NCI-H345 (cell line): ENCODE measurements around the gene KLF17.

Experiments
- DNase-seq: peaks from one replicate; lab custom pipeline; 2025; lab: John Stamatoyannopoulos, UW

The KLF17 gene

GRCh38 chr1:44118682-44119081 lies at the start of gene KLF17:
Gene KLF17 (plus strand): TSS chr1:44118821. CDS start chr1:44118908, 87 bp downstream.
- no peak for DNase-seq

- DNase-seq = no peak
Observed at GRCh38 chr1:44071461-44071860, 47.2 kb upstream of the KLF17 start.

- no peak for DNase-seq
Observed at GRCh38 chr1:44072204-44072603, 46.4 kb upstream of the KLF17 start.

- DNase-seq = no peak
Observed at GRCh38 chr1:44072821-44073220, 45.8 kb upstream of the KLF17 start.

GRCh38 chr1:44073528-44073927 lies 45.1 kb upstream of the KLF17 start:
- no peak for DNase-seq

GRCh38 chr1:44074415-44074814 lies 44.2 kb upstream of the KLF17 start:
- DNase-seq = no peak

GRCh38 chr1:44076066-44076465 lies 42.6 kb upstream of the KLF17 start:
- DNase-seq = no peak

- no peak for DNase-seq
Observed at GRCh38 chr1:44077421-44077820, 41.2 kb upstream of the KLF17 start.

GRCh38 chr1:44078104-44078503 lies 40.5 kb upstream of the KLF17 start:
- no peak for DNase-seq

- DNase-seq = no peak
Observed at GRCh38 chr1:44079566-44079965, 39.1 kb upstream of the KLF17 start.

- DNase-seq = no peak
Observed at GRCh38 chr1:44084998-44085675, 33.5 kb upstream of the KLF17 start.

- peak; percentile 22 for DNase-seq
Observed at GRCh38 chr1:44086692-44087474, 31.7 kb upstream of the KLF17 start.

- peak; percentile 30 for DNase-seq
Observed at GRCh38 chr1:44089371-44090048, 29.1 kb upstream of the KLF17 start.

GRCh38 chr1:44090429-44091252 lies 28.0 kb upstream of the KLF17 start:
- DNase-seq = no peak

GRCh38 chr1:44094047-44094446 lies 24.6 kb upstream of the KLF17 start:
- DNase-seq = no peak

- DNase-seq = no peak
Observed at GRCh38 chr1:44100183-44100868, 18.3 kb upstream of the KLF17 start.

- no peak for DNase-seq
Observed at GRCh38 chr1:44101328-44101727, 17.3 kb upstream of the KLF17 start.

- no peak for DNase-seq
Observed at GRCh38 chr1:44103270-44104131, 15.1 kb upstream of the KLF17 start.

GRCh38 chr1:44105810-44106209 lies 12.8 kb upstream of the KLF17 start:
- DNase-seq = no peak

GRCh38 chr1:44108241-44108640 lies 10.4 kb upstream of the KLF17 start:
- DNase-seq = no peak

- DNase-seq = no peak
Observed at GRCh38 chr1:44108971-44109370, 9.7 kb upstream of the KLF17 start.
